Measurements from ENCODE around the gene ST6GALNAC3. TPM values are rescaled to one million over a fixed set of nuclear protein-coding genes. Genes with fewer than 3 reads are reported as not detected.

Gene ST6GALNAC3
- total RNA-seq, 6 experiments from 2014 or later = 1.00 to 1.7 (median 1.2) TPM

DNA sequence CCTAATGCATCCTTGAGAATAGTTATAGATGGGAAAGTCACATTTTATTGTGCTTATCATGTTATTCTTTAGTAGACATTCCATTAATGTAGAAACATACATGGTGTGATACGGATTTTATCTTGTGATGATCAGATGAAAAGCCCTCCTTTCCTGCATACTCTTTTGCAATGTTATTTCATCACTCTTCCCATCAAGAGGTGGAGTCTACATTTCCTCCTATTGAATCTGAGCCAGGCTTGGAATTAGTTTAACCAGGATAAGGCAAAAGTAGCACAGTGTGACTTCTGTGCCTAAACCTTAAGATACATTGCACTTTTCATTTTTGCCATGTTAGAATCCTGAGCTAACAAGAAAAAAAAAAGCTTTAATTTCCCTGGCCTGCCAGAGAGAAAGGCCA, 399.0 kb downstream of the ST6GALNAC3 start:
- Mint-ChIP-seq H3K36me3 (ENCODE audit: low read depth) (no peaks in the 10 kb centered on the region), H3K4me3 (no peak overlapping the region), H3K4me1 (ENCODE audit: low read depth) (no peaks in the 10 kb centered on the region), H3K9me3 (peaks cover 26% of the 10 kb centered on the region), H3K27me3 (ENCODE audit: insufficient read depth) (no peaks in the 10 kb centered on the region), H3K27ac (no peak overlapping the region)
- TF ChIP-seq, protein P1, sequence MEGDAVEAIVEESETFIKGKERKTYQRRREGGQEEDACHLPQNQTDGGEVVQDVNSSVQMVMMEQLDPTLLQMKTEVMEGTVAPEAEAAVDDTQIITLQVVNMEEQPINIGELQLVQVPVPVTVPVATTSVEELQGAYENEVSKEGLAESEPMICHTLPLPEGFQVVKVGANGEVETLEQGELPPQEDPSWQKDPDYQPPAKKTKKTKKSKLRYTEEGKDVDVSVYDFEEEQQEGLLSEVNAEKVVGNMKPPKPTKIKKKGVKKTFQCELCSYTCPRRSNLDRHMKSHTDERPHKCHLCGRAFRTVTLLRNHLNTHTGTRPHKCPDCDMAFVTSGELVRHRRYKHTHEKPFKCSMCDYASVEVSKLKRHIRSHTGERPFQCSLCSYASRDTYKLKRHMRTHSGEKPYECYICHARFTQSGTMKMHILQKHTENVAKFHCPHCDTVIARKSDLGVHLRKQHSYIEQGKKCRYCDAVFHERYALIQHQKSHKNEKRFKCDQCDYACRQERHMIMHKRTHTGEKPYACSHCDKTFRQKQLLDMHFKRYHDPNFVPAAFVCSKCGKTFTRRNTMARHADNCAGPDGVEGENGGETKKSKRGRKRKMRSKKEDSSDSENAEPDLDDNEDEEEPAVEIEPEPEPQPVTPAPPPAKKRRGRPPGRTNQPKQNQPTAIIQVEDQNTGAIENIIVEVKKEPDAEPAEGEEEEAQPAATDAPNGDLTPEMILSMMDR (IDR thresholded peaks at IDR 0.05) = no peak
- no peak for DNase-seq

DNA sequence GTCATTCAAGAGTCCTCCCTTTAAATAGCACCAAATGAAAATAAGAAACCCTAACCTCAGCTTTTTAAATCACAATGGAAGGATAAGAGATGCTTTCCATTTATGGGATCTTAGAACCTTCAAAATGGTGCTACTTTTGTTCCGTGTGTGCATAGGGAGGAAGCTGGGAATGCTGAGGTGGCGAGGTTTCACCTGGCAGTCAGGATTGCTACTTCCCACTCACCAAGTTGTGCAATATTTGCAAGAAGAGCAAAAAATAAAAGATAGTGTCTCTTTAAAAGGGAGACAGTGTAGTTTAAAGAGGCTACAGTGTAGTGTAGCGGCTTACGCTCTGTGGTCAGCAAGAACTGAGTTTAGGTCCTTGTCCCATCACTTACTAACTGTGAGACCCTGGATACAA, 400.4 kb downstream of the ST6GALNAC3 start:
- no peak for DNase-seq
- Mint-ChIP-seq H3K36me3 (ENCODE audit: low read depth) (no peaks in the 10 kb centered on the region), H3K9me3 (peaks cover 20% of the 10 kb centered on the region), H3K27me3 (ENCODE audit: insufficient read depth) (no peaks in the 10 kb centered on the region), H3K4me3 (no peak overlapping the region), H3K4me1 (ENCODE audit: low read depth) (no peaks in the 10 kb centered on the region), H3K27ac (no peak overlapping the region)
- TF ChIP-seq, protein P1 (IDR thresholded peaks at IDR 0.05) = no peak

DNA sequence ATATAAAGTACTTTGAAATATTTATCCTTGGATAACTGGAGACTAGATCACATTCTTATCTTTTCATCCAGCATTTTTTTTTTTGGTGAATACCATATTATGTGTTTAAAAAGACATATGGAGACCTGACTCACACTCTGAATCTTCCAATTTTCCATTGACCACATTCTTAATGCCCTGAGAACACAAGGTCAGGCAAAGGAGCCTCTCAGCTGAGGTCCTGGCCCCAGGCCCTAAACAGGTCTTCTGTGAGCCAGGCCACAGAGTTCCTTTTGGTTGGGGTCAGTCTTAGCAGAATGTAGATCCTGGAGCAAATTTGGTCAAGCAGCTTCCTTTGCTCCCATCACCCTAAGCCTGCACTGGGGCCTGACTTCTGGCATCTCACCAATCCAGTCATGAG, 402.6 kb downstream of the ST6GALNAC3 start:
- no peak for DNase-seq
- TF ChIP-seq, protein P1 (IDR thresholded peaks at IDR 0.05) = no peak

DNA sequence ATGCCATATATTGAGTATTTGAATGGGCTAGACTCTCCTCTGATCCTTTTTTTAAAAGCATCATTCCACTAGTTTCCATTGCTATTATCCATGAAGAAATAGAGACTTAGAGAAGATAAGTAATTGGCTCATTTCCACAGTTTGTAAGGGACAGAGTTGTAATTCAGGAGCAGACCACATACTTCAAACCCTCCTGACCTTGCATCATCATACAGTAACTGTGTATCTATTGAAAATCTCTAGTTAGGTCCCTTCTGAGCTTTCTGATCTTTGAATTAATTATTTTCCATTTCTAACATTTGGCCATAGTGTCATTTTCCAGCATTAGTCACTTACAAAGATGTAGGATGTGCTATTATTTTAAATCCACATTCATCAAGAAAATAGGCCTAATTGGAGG, 406.3 kb downstream of the ST6GALNAC3 start:
- TF ChIP-seq, protein P1 (IDR thresholded peaks at IDR 0.05) = no peak
- no peak overlapping the region for H3K27ac Mint-ChIP-seq
- H3K4me1 Mint-ChIP-seq (ENCODE audit: low read depth) = no peaks in the 10 kb centered on the region; the same call in 1 of the 2 replicates
- no peak overlapping the region for H3K4me3 Mint-ChIP-seq
- no peaks in the 10 kb centered on the region for H3K27me3 Mint-ChIP-seq (ENCODE audit: insufficient read depth)
- H3K9me3 Mint-ChIP-seq = peaks cover 16% of the 10 kb centered on the region
- DNase-seq = no peak
- H3K36me3 Mint-ChIP-seq (ENCODE audit: low read depth) = no peaks in the 10 kb centered on the region

More for the DNA sequence above, 402.6 kb downstream of the ST6GALNAC3 start:
- Mint-ChIP-seq H3K27ac (no peak overlapping the region), H3K4me1 (ENCODE audit: low read depth) (no peaks in the 10 kb centered on the region; the same call in 1 of the 2 replicates), H3K4me3 (no peak overlapping the region), H3K27me3 (ENCODE audit: insufficient read depth) (no peaks in the 10 kb centered on the region), H3K9me3 (peaks cover 17% of the 10 kb centered on the region), H3K36me3 (ENCODE audit: low read depth) (no peaks in the 10 kb centered on the region)

DNA sequence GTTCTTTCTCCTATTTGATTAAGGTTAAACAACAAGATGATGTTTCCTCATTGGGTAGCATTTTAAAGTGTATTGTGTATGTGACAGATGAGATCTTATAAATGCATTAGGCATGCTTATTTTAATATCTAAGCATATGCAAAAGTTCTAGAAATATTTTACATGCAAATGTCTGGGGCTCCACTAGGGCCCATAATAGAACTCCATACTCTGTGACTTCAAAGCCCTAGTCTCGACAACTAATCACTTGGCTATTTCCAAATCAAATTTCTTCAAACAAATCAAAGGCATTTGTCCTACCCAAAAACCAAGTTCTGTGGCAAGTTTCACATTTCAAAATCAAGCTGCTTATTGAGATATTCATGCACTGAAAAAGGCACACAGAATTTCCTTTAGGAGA, 407.1 kb downstream of the ST6GALNAC3 start:
- H3K9me3 Mint-ChIP-seq = peaks cover 13% of the 10 kb centered on the region
- H3K4me3 Mint-ChIP-seq = no peak overlapping the region
- H3K4me1 Mint-ChIP-seq (ENCODE audit: low read depth) = no peaks in the 10 kb centered on the region; the same call in 1 of the 2 replicates
- TF ChIP-seq, protein P1 (IDR thresholded peaks at IDR 0.05) = no peak
- H3K27me3 Mint-ChIP-seq (ENCODE audit: insufficient read depth) = peaks cover under 1% of the 10 kb centered on the region; the same call in 1 of the 2 replicates
- H3K27ac Mint-ChIP-seq = no peak overlapping the region
- DNase-seq = no peak
- no peaks in the 10 kb centered on the region for H3K36me3 Mint-ChIP-seq (ENCODE audit: low read depth)

DNA sequence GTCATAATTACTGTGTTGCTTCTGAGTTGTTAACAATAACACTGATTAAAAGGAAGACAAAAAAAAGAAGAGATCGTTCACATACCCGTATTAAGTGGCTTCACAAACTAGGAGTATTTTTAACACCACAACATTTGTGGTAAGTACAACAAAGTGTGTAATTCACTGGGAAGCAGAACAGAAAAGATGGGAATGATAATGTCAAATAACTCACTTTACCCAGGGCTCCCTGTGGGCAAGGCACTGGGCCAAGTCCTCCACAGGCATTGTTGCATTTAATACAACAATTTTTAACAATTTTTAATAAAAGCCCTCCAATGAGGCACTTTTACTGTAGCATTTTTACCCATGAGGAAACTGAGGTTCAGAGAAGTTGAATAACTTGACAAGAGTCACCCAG, 407.7 kb downstream of the ST6GALNAC3 start:
- H3K36me3 Mint-ChIP-seq (ENCODE audit: low read depth) = no peaks in the 10 kb centered on the region
- TF ChIP-seq, protein P1 (IDR thresholded peaks at IDR 0.05) = no peak
- no peaks in the 10 kb centered on the region; the same call in 1 of the 2 replicates for H3K4me1 Mint-ChIP-seq (ENCODE audit: low read depth)
- peaks cover 15% of the 10 kb centered on the region for H3K9me3 Mint-ChIP-seq
- no peak for DNase-seq
- H3K27me3 Mint-ChIP-seq (ENCODE audit: insufficient read depth) = peaks cover 1% of the 10 kb centered on the region; the same call in 1 of the 2 replicates
- no peak overlapping the region for H3K4me3 Mint-ChIP-seq
- no peak overlapping the region for H3K27ac Mint-ChIP-seq

Data from HFFc6 (cell line).